Karpas-422 (cell line): Measurements from ENCODE around the gene MAD2L2. TPM values are rescaled to one million over a fixed set of nuclear protein-coding genes. Genes with fewer than 3 reads are reported as not detected.

Experiments
- DNase-seq: peaks from one replicate; pipeline ENCODE4 v3.0.0-alpha.2; 2015
- H2AFZ ChIP-seq: fragments of 200-600 bp; sonication (generic); 2 replicates; pipeline ENCODE4 v1.6.1; 2014; ENCODE audit warnings: antibody characterized with exemption, low read length, mixed read lengths
- H3K27ac ChIP-seq: fragments of 200-600 bp; sonication (generic); 2 replicates; pipeline ENCODE4 v1.5.1; 2014; ENCODE audit warnings: mild to moderate bottlenecking, low read length, moderate library complexity
- H3K27me3 ChIP-seq: fragments of 200-600 bp; sonication (generic); 2 replicates; pipeline ENCODE4 v1.6.1; 2014; ENCODE audit warnings: low read length, mixed read lengths
- H3K36me3 ChIP-seq: fragments of 200-600 bp; sonication (generic); 2 replicates; pipeline ENCODE4 v1.6.1; 2014; ENCODE audit warnings: low read length, mixed read lengths; ENCODE audit not compliant: insufficient read depth
- H3K4me1 ChIP-seq: fragments of 200-600 bp; sonication (generic); 2 replicates; pipeline ENCODE4 v1.6.1; 2014; ENCODE audit warnings: mild to moderate bottlenecking, low read length, mixed read lengths
- H3K4me2 ChIP-seq: fragments of 200-600 bp; sonication (generic); 2 replicates; pipeline ENCODE4 v1.6.1; 2014; ENCODE audit warnings: low read length, low read depth, mild to moderate bottlenecking; ENCODE audit not compliant: poor library complexity, severe bottlenecking
- H3K4me3 ChIP-seq: fragments of 200-600 bp; sonication (generic); 2 replicates; pipeline ENCODE4 v1.5.1; 2014; ENCODE audit warnings: mild to moderate bottlenecking, antibody characterized with exemption, low read length, mixed read lengths
- H3K79me2 ChIP-seq: fragments of 200-600 bp; sonication (generic); 2 replicates; pipeline ENCODE4 v1.6.1; 2014; ENCODE audit warnings: mild to moderate bottlenecking, low read length, mixed read lengths
- H3K9ac ChIP-seq: fragments of 200-600 bp; sonication (generic); 2 replicates; pipeline ENCODE4 v1.6.0; 2014; ENCODE audit warnings: low read length
- H3K9me2 ChIP-seq: fragments of 200-600 bp; sonication (generic), shearing (Covaris generic); replicated peaks from 2 replicates; pipeline ENCODE4 v1.6.0; 2014; ENCODE audit warnings: mild to moderate bottlenecking, low read length, moderate library complexity; ENCODE audit not compliant: insufficient read depth
- H3K9me3 ChIP-seq: fragments of 300-700, 200-600 bp; sonication (generic); 2 replicates; pipeline ENCODE4 v1.6.1; 2014; ENCODE audit warnings: low read length, mixed read lengths
- H4K20me1 ChIP-seq: fragments of 200-600 bp; sonication (generic); 2 replicates; pipeline ENCODE4 v1.6.1; 2014; ENCODE audit warnings: mild to moderate bottlenecking, antibody characterized with exemption, low read length, low read depth; ENCODE audit not compliant: insufficient read depth
- total RNA-seq: library from RNA; depleted of rRNA; stranded (reverse); fragments of >200 nt; shearing (Covaris generic); gene quantifications from 2 replicates; pipeline ENCODE4 v1.2.3, GENCODE V29; 2014; ENCODE audit warnings: low replicate concordance

Gene MAD2L2
- total RNA-seq, 1 experiment from 2014 or later, result 89.3 TPM

GRCh38 chr1:11671544-11672286 lies 9.2 kb downstream of the MAD2L2 start:
- H3K27ac ChIP-seq, result no peak overlapping the region

GRCh38 chr1:11671205-11671543 lies 9.8 kb downstream of the MAD2L2 start:
- Histone ChIP-seq H3K4me2 (no peak overlapping the region), H3K9me3 (no peaks in the 10 kb centered on the region), H3K4me3 (no peak overlapping the region), H3K9me2 (no peaks in the 10 kb centered on the region), H2AFZ (no peak overlapping the region), H3K27me3 (no peaks in the 10 kb centered on the region), H3K4me1 (no peaks in the 10 kb centered on the region), H3K79me2 (no peaks in the 10 kb centered on the region), H3K9ac (no peak overlapping the region), H3K36me3 (no peaks in the 10 kb centered on the region), H4K20me1 (no peaks in the 10 kb centered on the region), H3K27ac (no peak overlapping the region)
- no peak for DNase-seq

More at GRCh38 chr1:11671544-11672286, 9.2 kb downstream of the MAD2L2 start:
- Histone ChIP-seq H3K27me3 (no peaks in the 10 kb centered on the region), H3K9me3 (no peaks in the 10 kb centered on the region), H3K79me2 (no peaks in the 10 kb centered on the region), H3K9me2 (no peaks in the 10 kb centered on the region), H3K9ac (no peak overlapping the region), H2AFZ (no peak overlapping the region), H3K4me3 (no peak overlapping the region), H3K4me1 (no peaks in the 10 kb centered on the region), H3K36me3 (no peaks in the 10 kb centered on the region), H3K4me2 (no peak overlapping the region), H4K20me1 (no peaks in the 10 kb centered on the region)
- no peak for DNase-seq

- Histone ChIP-seq H3K79me2 (no peaks in the 10 kb centered on the region), H2AFZ (no peak overlapping the region), H4K20me1 (no peaks in the 10 kb centered on the region), H3K36me3 (no peaks in the 10 kb centered on the region), H3K27ac (no peak overlapping the region), H3K4me3 (no peak overlapping the region), H3K4me2 (no peak overlapping the region), H3K9me2 (no peaks in the 10 kb centered on the region), H3K4me1 (no peaks in the 10 kb centered on the region), H3K9ac (no peak overlapping the region), H3K9me3 (no peaks in the 10 kb centered on the region), H3K27me3 (no peaks in the 10 kb centered on the region)
- DNase-seq, result no peak
Observed at GRCh38 chr1:11670747-11671146, 10.2 kb downstream of the MAD2L2 start.

- H3K79me2 ChIP-seq, result no peaks in the 10 kb centered on the region
- no peak overlapping the region for H3K9ac ChIP-seq
- no peaks in the 10 kb centered on the region for H4K20me1 ChIP-seq
- H3K36me3 ChIP-seq, result no peaks in the 10 kb centered on the region
- H2AFZ ChIP-seq, result no peak overlapping the region
- DNase-seq, result no peak
- H3K4me3 ChIP-seq, result no peak overlapping the region
- no peaks in the 10 kb centered on the region for H3K27me3 ChIP-seq
- H3K9me2 ChIP-seq, result no peaks in the 10 kb centered on the region
- H3K27ac ChIP-seq, result no peak overlapping the region
- H3K4me1 ChIP-seq, result no peaks in the 10 kb centered on the region
- H3K4me2 ChIP-seq, result no peak overlapping the region
- H3K9me3 ChIP-seq, result no peaks in the 10 kb centered on the region
Observed at GRCh38 chr1:11668516-11668915, 12.4 kb downstream of the MAD2L2 start.

GRCh38 chr1:11664336-11665065 lies 16.4 kb downstream of the MAD2L2 start:
- H3K4me3 ChIP-seq, result no peak overlapping the region
- H3K27me3 ChIP-seq, result no peaks in the 10 kb centered on the region
- no peak overlapping the region for H3K4me2 ChIP-seq
- H3K9ac ChIP-seq, result no peak overlapping the region
- H3K27ac ChIP-seq, result no peak overlapping the region
- no peaks in the 10 kb centered on the region for H3K79me2 ChIP-seq
- no peak overlapping the region for H2AFZ ChIP-seq
- no peaks in the 10 kb centered on the region for H4K20me1 ChIP-seq
- H3K9me2 ChIP-seq, result no peaks in the 10 kb centered on the region
- no peaks in the 10 kb centered on the region for H3K9me3 ChIP-seq
- H3K4me1 ChIP-seq, result no peaks in the 10 kb centered on the region
- peak; percentile 42 for DNase-seq
- H3K36me3 ChIP-seq, result no peaks in the 10 kb centered on the region

GRCh38 chr1:11661103-11661502 lies 19.8 kb downstream of the MAD2L2 start:
- H3K9ac ChIP-seq, result no peak overlapping the region

GRCh38 chr1:11659748-11660147 lies 21.2 kb downstream of the MAD2L2 start:
- Histone ChIP-seq H2AFZ (no peak overlapping the region), H3K9me3 (no peaks in the 10 kb centered on the region), H3K27me3 (no peaks in the 10 kb centered on the region), H3K27ac (no peak overlapping the region), H3K9ac (no peak overlapping the region), H4K20me1 (no peaks in the 10 kb centered on the region), H3K4me1 (no peaks in the 10 kb centered on the region), H3K79me2 (no peaks in the 10 kb centered on the region), H3K4me3 (no peak overlapping the region), H3K4me2 (no peak overlapping the region), H3K36me3 (no peaks in the 10 kb centered on the region), H3K9me2 (no peaks in the 10 kb centered on the region)
- DNase-seq, result no peak

More at GRCh38 chr1:11661103-11661502, 19.8 kb downstream of the MAD2L2 start:
- Histone ChIP-seq H3K9me2 (no peaks in the 10 kb centered on the region), H3K79me2 (no peaks in the 10 kb centered on the region), H3K27me3 (no peaks in the 10 kb centered on the region), H3K36me3 (no peaks in the 10 kb centered on the region), H3K9me3 (no peaks in the 10 kb centered on the region), H2AFZ (no peak overlapping the region), H3K4me3 (no peak overlapping the region), H3K4me2 (no peak overlapping the region), H3K4me1 (no peaks in the 10 kb centered on the region), H4K20me1 (no peaks in the 10 kb centered on the region), H3K27ac (no peak overlapping the region)
- no peak for DNase-seq

- Histone ChIP-seq H3K9ac (no peak overlapping the region), H3K9me3 (no peaks in the 10 kb centered on the region), H3K79me2 (no peaks in the 10 kb centered on the region), H3K9me2 (no peaks in the 10 kb centered on the region), H3K4me1 (no peaks in the 10 kb centered on the region), H4K20me1 (no peaks in the 10 kb centered on the region), H2AFZ (no peak overlapping the region), H3K4me2 (no peak overlapping the region), H3K27me3 (no peaks in the 10 kb centered on the region), H3K36me3 (no peaks in the 10 kb centered on the region), H3K27ac (no peak overlapping the region), H3K4me3 (no peak overlapping the region)
- DNase-seq, result no peak
Observed at GRCh38 chr1:11658542-11658941, 22.4 kb downstream of the MAD2L2 start.
